Tibial nerve (tissue), 4 donors: Measurements from ENCODE around the gene CLK2.

Source experiments
- CTCF ChIP-seq, 5 experiments: fragments of 200-600 bp in 3 of 5; fragments of 450-650 bp in 2 of 5; sonication (generic) in 3 of 5; IDR thresholded peaks; one replicate each; pipeline ENCODE4 v1.5.1; 2016 to 2019; ENCODE audit warnings: antibody characterized with exemption in 5 of 5, mild to moderate bottlenecking in 3 of 5, moderate library complexity in 2 of 5
- EP300 ChIP-seq, 2 donors: sonication (generic); formaldehyde crosslinking; IDR thresholded peaks; one replicate each; pipeline ENCODE4 v1.6.1; 2017; ENCODE audit warnings: antibody characterized with exemption in 2 of 2, mild to moderate bottlenecking in 1 of 2
- POLR2A ChIP-seq, 2 donors: fragments of 450-650 bp; IDR thresholded peaks; one replicate each; pipeline ENCODE4 v1.6.1; 2017; ENCODE audit warnings: antibody characterized with exemption in 2 of 2, mild to moderate bottlenecking in 2 of 2, moderate library complexity in 2 of 2

- TF ChIP-seq CTCF (IDR thresholded peaks at IDR 0.05) (no peak), POLR2A (IDR thresholded peaks at IDR 0.05) (no peak), EP300 (IDR thresholded peaks at IDR 0.05) (no peak)
Measured at GRCh38 chr1:155307247-155307740, 34.0 kb upstream of the CLK2 start.
